ENCODE results near the gene FAM174C.
A peak's percentile ranks its signal among the peaks of the same experiment; 100 is the strongest.
"Not testable (repeated sequence)": the region's sequence is repeated elsewhere in the genome, so short reads cannot be mapped to it uniquely, and the experiment has no call there.

Gene FAM174C

DNA sequence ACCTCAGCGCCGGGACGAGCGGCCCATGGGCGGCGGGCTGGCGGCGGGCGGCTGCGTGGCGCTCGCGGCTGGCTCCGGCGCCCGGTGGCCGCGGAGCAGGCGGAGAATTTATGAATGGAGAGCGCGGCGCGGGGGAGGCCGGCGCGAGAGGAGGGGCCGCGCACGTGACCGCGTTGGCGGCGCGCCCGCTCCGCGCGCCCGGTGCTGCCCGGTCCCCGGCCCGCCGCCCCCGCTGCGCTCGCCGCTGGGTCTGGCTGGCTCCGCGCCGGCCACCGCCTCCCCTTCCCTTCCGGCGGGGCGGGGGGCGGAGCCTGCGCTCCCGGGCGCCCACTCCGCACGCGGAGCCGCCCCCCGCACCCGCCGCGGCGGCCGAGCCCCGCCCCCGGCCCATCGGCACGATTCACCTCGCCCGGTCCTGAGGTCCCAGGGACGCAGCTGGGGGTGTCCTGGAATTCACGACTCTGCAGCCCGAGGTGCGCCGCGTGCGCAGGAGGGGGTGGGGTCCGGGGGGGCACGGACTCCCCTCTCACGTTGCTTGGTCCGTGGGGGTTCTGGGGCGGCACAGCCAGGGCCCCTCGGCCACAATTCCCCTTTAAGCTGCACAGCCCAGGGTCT is 37.5 kb upstream of the FAM174C start, which contains the start of gene CBARP:
CBARP (minus strand) TSS at position 252 of the 615 bp plus-strand sequence. CDS start 1,905 bp downstream, outside the sequence.
- DNase-seq: no peak

DNA sequence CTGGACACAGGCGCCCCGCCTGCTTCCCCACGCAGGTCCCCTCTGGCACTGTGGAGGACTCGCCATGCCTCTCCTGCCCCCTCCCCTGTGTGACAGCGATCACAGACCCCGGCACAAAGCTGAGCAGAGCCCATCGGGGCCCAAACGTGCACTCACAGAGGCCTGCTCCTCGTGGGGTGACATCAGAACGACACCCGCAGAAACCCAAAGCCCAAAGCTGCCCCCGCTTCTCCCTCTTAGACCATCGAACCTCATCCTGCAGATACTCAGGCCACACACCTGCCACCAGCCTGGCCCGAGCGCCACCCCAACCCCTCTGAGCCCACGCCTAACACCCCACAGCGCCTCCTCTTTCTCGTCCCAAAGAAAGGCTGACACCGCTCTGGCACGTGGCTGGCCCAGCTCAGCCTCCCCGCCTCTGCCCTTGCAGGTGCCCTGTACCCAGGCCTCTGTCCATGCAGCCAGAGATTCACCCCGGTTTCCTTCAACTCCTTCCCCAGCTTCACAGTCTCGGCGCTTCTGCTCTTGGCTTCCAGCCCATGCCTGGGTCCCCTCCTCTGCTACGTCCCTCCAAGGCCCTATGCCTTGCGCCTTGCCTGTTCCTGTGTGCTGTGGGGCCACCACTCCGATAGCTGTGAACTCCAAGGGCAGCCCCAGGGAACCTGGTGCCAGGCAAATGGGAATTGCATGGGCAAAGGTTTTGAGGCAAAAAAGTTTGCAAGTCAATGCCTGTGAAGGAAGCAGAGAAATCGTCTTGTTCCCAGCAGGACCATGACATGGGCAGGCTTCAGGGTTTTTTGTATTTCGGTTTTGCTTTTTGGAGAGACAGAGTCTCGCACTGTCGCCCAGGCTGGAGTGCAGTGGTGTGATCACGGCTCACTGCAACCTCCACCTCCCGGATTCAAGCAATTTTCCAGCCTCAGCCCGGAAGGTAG is 36.7 kb upstream of the FAM174C start:
- DNase-seq: no peak

DNA sequence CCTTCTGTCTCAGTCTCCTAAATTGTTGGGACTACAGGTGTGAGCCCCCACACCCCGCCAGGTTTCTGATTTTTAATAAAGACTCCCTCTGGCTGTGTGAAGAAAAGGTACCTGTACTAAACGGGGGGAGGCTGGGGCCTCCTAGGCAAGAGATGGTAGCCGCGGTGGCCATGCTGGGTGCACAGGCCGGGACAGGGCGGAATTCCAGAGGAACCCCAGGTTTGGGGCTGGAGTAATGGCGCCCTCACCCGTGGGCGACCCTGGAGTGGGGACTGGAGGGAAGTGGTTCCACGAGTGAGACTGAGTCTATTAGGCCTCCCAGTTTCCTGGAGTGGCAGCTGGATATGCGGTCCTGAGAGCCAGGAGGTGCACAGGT is 35.9 kb upstream of the FAM174C start:
- DNase-seq: no peak

DNA sequence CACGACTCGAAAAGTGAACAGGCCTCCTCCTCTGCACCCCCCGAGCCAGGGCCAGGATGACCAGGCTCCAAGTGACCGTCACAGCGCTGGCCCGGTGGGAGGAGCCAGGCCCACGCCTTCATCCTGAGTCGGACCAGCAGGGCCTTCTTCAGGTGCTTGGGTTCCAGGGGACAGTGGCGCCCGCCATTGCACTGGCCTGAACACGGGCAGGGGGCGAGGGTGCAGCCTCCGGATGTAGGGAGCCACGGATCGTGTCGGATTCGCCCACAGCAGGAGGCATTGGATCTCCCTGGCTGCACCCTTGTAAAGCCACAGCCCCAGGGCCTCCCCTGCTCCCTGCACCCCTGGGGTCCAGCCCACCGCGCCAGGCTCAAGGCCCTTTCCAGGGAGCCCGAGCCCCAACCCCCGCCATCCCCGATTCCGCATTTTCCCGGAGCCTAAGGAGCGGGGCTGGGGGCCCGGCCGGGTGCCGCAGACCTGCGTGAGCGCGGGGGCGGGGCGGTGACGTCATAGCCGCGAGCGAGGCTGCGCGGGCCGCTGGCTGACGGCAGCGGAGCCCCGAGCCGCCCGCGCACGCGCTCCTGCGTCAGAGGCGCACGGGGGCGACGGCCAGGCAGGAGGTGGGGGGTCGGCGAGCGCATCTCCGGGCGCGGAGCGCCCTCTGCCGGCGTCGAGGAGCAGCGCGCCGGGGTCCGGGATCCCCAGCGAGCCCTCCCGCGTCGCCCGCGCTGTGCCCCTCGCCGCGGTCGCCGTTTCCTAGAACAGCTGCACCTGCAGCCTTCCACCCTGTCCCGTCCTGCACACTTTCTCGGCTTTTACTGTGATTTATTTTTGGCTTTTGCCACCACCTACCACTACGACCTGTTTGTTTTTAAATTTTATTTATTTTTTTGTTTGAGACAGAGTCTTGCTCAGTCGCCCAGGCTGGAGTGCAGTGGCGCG is 35.3 kb upstream of the FAM174C start:
- DNase-seq: peak; percentile 98

DNA sequence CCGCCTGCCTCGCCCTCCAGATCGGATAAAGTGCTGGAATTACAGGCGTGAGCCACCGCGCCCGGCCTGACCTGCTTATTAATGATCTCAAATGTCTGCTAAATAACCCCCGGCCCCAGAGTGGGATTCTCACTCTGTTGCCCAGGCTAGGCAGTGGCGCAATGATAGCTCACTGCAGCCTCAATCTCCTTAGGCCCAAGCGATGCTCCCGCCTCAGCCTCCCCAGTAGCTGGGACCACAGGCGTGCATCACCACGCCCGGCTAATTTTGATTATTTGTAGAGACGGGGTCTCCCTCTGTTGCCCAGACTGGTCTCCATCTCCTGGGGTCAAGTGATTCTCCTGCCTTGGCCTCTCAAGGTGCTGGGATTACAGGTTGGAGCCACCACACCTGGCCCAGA is 34.4 kb upstream of the FAM174C start:
- DNase-seq: no peak

DNA sequence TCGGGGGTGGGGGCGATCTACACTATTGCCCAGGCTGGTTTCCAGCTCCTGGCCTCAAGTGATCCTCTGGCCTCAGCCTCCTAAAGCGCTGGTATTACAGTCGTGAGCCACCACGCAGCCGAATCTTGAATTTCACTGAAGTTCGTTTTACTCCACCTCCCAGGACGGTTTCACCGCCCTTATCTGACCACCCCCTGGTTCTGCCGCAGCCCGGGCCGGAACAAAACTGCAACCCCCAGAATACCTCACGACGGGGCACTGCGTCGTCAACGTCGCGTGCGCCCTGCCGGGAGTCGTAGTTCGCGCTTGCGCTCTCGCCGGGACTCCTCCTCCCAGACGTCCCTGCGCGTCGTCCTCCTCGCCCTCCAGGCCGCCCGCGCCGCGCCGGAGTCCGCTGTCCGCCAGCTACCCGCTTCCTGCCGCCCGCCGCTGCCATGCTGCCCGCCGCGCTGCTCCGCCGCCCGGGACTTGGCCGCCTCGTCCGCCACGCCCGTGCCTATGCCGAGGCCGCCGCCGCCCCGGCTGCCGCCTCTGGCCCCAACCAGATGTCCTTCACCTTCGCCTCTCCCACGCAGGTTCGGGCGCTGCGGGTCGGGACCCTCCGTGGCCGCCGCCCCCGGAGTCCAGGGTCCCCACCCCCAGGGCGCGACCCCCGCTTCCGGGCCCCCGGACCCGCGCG is 33.8 kb upstream of the FAM174C start, which contains the start of gene ATP5F1D:
ATP5F1D (plus strand) TSS at position 335 of the 679 bp plus-strand sequence; CDS start at position 435, 100 bp downstream.
- DNase-seq: peak; percentile 94

DNA sequence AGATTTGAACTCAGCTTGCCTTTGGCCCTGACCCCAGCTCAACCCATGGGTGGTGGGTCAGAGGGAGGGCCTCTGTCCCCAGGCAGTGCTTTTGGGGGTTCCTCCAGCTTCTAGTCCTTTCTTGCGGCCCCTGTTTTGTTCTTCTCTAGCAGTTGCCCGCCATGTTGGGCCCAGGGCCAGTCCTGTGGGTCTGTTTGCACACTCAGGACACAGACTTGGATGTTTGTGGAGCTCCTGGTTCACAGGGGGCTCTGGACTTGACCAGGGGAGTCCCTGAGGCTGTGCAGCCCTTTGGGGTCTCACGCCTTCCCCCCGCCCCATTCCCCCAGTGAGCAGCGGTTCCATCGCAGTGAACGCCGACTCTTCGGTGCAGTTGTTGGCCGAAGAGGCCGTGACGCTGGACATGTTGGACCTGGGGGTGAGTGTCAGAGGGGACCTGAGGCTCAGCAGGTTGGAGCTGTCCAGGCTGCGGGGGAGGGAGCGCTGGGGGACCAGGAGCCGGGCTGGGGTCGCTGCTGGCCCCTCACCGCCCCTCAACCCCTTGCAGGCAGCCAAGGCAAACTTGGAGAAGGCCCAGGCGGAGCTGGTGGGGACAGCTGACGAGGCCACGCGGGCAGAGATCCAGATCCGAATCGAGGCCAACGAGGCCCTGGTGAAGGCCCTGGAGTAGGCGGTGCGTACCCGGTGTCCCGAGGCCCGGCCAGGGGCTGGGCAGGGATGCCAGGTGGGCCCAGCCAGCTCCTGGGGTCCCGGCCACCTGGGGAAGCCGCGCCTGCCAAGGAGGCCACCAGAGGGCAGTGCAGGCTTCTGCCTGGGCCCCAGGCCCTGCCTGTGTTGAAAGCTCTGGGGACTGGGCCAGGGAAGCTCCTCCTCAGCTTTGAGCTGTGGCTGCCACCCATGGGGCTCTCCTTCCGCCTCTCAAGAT is 31.3 kb upstream of the FAM174C start:
- peak; percentile 92 for DNase-seq

DNA sequence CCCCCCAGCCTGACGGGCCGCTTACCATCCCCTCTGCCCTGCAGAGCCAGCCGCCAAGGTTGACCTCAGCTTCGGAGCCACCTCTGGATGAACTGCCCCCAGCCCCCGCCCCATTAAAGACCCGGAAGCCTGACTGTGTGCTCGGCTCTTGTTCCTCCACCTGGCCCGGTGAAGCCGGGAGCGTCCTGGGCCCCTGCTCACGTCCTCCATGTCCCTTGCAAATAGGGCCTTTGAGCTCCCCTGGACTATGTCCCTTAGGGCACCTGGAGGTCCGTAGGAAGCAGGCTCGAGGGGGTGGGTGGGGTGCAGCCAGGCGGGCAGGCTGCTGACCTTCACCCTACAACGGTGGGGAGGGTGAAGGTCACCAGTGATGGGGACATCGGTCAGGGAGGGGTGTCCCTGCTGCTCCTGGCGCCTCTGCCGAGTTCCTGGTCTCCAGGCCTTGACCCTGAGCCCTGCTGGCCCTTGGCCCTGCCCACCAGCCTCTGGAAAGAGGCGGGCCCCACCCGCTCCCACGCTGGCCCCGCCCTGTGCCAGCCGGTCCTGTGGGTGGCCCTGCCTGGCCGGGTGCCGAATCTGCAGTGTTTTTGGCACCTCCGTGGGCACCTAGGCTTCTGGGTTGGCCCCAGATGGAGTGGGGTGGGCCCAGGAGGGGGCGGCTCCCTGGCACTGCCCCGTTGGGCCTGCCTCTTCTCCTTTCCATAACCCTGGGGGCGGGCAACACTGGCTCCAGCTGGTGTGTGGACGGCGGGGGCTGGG is 30.5 kb upstream of the FAM174C start:
- no peak for DNase-seq

DNA sequence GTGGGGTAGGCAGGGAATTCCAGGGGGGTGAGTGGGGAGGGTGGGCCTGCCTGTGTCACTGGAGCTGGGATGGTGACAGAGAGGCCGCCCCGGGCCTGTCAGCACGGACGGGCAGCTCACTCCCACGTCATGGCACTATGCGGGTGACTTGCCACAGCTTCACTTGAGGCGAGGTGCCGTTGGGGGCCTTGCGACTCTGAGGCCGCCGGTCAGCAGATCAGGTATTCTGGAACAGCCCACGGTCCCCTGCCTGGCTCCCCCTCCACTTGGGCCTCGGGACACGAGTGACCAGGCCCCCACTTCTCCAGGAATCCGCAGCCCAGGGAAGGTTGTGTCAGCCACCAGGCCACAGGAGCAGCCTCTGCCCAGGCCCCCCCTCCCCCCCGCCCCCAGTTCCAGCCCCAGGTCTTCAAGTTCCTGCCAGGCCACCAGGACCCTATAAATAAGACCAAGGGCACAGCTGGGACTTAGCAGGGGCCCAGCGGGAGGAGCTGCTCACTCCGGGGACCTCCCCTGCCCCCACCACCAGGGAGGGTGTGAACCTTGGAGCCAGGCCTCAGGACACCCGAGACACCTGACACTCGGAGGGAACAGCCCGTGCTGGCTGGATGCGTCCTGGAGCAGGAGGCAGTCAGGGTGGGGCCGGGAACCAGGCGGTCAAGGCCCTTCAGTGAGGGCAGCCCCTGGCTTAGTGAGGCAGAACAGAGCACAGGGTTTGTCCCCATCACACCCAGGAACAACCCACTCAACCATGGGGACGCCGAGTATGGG is 29.7 kb upstream of the FAM174C start:
- peak; percentile 54 for DNase-seq

DNA sequence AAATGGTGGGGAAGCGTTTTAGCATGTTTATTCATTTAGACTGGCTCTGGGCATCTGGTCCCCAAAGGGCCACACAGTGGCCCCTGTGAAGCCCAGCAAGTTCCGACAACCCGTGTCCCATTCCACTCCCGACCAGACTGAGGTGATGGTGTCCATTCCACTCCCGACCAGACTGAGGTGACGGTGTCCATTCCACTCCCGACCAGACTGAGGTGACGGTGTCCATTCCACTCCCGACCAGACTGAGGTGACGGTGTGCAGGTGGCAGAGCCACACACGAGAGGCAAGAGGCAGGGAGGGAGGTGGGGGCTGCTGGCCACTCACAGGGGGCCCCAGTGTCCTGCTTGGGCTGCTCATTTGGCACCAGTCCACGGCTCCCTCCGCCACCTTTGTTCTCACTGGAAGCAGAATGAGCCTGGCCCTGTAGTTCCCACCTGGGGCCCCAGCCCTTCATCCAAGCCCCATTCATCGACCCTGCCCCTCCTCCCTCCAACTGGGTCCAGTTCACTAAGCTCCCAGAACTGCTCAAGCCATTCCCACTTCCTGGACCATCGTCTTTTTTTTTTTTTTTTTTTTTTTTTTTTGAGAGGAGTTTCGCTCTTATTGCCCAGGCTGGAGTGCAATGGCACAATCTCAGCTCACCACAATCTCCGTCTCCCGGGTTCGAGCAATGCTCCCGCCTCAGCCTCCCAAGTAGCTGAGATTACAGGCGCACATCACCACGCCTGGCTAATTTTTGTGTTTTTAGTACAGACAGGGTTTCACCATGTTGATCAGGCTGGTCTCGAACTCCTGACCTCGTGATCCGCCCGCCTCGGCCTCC is 28.9 kb upstream of the FAM174C start:
- DNase-seq: not testable (repeated sequence)

DNA sequence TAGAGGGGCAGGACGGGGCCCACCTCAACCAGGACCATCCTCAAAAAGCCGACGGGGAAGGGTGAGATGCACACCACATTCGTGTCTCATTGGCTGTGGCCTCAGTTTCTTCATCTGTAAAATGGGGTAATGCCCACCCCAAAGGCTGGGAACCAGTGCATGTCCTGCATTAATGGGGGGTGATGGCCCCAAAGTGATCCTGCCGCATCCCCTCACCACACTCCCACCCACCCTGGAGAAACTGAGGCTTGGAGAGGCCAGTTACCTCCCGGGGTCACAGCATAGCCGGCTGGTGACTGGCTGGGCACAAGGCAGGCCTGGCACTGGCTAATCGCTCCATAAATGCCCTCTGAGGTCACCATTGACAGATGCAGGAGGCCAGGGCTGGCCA is 27.6 kb upstream of the FAM174C start:
- DNase-seq: no peak

DNA sequence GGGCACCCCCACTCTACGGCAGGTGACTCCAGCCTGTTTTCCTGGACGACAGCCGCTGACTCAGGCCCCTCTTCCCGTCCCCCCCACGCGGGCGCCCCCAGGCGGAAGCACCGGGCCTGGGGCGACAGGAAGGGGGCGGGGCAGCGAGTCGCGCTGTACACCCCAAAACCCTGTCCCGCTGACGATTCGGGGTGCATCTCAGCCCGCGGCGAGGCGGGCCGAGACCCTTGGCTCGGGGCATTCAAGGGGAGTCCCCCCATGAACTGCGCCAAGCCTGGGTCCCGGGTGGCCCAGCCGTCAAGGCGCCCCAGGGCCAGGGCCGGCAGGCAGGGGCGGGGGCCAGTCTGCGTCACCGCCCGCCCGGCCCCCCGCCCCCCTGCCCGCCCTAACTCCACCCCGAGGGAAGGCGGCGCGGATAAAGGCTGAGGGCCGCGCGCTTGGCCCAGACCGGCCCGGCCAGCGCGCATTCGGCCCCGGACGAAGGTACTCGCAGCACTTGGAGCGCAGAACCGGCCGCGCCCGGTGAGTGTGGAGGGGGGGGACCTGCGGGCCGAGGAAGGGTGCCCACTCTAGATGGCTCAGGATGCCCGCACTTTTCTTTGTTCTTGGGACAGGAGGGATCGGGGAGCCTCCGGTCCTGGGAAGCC is 27.1 kb upstream of the FAM174C start, which contains the start of gene MIDN:
MIDN (plus strand) TSS at position 445 of the 647 bp plus-strand sequence. CDS start 1,714 bp downstream, outside the sequence.
- DNase-seq: peak; percentile 84

DNA sequence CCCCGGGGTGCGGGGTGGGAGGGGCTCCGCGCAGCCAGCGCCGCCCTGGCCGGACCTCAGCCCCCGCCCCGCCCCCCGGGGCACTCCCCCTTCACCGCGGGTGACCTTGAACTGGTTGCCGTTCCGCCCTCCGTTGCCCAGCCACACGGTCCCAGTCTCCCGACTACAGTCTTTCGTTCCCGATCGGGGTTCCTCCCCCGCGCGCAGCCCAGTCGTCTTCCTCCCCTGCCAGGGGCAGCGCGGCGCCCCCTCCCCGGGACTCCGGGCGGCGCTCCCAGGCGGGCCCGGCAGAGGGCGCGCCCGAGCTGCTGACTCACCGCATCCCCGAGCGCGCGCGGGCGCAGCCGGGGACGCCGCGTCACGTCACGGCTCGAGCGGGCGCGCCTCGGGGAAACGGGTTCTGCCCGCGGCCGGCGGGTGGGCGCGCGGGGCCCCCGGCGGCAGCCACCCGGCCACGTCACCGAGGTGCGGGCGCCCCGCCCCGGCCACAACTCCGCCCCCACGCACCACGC is 26.5 kb upstream of the FAM174C start:
- DNase-seq: peak; percentile 93

DNA sequence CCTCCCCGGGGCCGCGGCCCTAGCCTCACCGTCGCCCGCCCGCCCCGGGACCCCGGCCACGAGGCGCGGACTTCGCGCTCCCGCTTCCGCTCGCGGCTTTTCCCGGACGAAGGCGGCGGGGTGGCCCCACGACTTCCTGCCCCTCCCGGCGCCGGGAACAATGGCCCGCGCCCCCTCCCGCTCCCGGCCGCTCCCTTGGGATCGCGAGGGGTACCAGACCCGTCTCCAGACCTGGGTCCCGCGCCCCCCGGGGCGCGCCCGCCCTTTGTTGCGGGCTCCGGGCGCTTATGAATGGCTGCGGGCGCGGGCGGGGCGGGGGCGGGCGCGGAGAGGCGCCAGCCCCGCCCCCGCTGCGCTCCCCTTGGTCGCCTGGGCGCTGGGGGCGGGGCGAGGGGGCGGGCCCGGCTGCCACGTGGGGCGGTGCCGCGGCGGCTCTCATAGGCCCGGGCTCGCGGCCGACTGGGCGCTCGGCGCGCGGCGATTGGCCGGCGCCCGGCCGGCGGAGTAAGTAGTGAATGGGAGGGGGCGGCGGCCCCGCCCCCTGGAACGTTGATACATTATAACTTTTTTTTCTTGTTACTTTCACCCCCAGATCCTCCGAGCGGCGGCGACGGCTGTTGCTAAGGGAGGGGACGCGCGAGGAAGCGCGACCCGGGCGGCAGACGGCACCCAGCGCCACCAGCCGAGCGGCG is 25.9 kb upstream of the FAM174C start:
- peak; percentile 96 for DNase-seq

DNA sequence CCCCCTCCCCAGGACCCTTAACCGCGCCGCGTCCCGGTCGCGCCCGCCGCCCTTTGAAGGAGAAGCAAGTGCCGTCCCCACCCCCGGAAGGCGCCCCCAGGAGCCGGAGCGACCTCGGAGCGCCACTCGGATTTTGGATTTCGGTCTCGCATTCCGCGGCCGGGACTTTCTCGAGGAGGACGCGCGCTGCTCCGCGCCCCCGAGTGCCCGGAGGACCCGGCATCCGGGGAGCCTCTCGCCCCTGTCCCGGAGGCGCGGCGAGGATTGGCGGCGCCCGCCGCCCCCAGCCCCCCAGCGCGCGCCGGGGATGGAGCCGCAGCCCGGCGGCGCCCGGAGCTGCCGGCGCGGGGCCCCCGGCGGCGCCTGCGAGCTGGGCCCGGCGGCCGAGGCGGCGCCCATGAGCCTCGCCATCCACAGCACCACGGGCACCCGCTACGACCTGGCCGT is 25.3 kb upstream of the FAM174C start:
- no peak for DNase-seq

DNA sequence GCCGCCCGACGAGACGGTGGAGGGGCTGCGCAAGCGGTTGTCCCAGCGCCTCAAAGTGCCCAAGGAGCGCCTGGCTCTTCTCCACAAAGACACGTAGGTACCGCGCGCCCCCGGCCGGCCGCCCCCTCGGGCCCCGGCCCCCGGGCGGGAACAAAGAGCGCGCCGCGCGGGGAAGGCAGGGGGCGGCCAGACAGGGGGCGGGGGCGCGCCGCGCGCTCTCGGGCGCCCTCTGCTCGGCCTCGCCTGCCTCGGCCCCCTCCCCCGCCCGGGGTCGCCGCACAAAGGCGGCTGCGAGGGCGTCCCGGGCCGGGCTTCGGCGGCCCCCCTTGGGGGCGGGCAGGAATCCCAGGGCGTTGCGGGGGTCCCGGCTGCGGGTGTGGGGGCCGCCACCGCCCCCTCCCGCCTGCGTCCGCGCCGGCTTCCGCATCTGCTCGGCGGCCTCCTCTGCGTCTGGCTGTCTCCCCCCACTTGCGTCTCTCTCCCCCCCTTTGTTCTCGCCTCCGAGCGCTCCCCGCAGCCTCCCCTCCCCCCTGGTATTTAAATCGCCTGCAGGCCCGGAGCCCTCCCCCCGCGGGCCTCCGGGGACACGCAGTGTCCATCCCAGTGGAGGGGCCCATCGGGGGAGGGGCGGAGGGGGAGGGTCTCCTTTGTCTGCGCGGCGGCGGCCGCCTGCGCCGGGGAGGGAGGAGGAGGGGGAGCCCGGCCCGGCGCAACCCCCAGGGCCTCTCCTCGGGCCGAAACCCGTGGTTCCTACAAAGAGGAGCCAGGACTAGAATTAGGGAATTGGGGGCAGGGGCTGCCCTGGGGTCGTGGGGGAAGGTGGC is 24.7 kb upstream of the FAM174C start:
- no peak for DNase-seq
